ENCODE results near the gene AURKB. TPM values are rescaled to one million over a fixed set of nuclear protein-coding genes. Genes with fewer than 3 reads are reported as not detected.
"Not testable (repeated sequence)": the region's sequence is repeated elsewhere in the genome, so short reads cannot be mapped to it uniquely, and the experiment has no call there.

Gene AURKB
- total and polyA plus RNA-seq, 7 experiments from 2014 or later = 1.1 to 97.7 (median 1.3) TPM; not detected in 2

- no peak for DNase-seq
- Histone ChIP-seq H3K9me3 (ENCODE audit: control insufficient read depth in 2 of 3, low read length in 3 of 3) (no peaks in the 10 kb centered on the region), H3K4me1 (ENCODE audit: control insufficient read depth in 2 of 2, insufficient read depth in 2 of 2, low read length in 2 of 2) (peaks cover 8 to 9% of the 10 kb centered on the region in 2 donors), H3K4me3 (ENCODE audit: low read length) (no peak overlapping the region), H3K36me3 (ENCODE audit: control insufficient read depth in 2 of 3, insufficient read depth in 3 of 3, low read length in 3 of 3) (peaks cover 0 to 45% (median 0%) of the 10 kb centered on the region in 3 experiments), H3K27me3 (ENCODE audit: control insufficient read depth in 2 of 2, insufficient read depth in 2 of 2, low read length in 2 of 2) (no peaks in the 10 kb centered on the region), H3K27ac (ENCODE audit: low read depth, low read length) (no peak overlapping the region)
- POLR2A ChIA-PET = no interaction called here
- Mint-ChIP-seq H3K27ac (no peak overlapping the region), H3K9me3 (peaks cover 0 to 4% (median 0%) of the 10 kb centered on the region in 11 donors), H3K4me1 (peaks cover 16 to 21% (median 20%) of the 10 kb centered on the region in 7 donors), H3K27me3 (no peaks in the 10 kb centered on the region), H3K4me3 (no peak overlapping the region), H3K36me3 (peaks cover 0 to 22% (median 4%) of the 10 kb centered on the region in 5 donors)
- intact Hi-C loops (cut with micrococcal nuclease) = no loop called here
- CTCF ChIA-PET = no interaction called here
- ATAC-seq = no peak
Measured at GRCh38 chr17:8253801-8254200, 43.4 kb upstream of the AURKB start.

- Histone ChIP-seq H3K4me1 (ENCODE audit: control insufficient read depth in 2 of 2, insufficient read depth in 2 of 2, low read length in 2 of 2) (peaks cover 10 to 11% of the 10 kb centered on the region in 2 donors), H3K36me3 (ENCODE audit: control insufficient read depth in 2 of 3, insufficient read depth in 3 of 3, low read length in 3 of 3) (peaks cover 0 to 31% (median 0%) of the 10 kb centered on the region in 3 experiments)
- H3K9me3 ChIP-seq (ENCODE audit: control insufficient read depth in 2 of 3, low read length in 3 of 3); H3K27me3 ChIP-seq (ENCODE audit: control insufficient read depth in 2 of 2, insufficient read depth in 2 of 2, low read length in 2 of 2); H3K27me3 Mint-ChIP-seq; H3K4me3 ChIP-seq (ENCODE audit: low read length); H3K4me3 Mint-ChIP-seq; DNase-seq; H3K27ac ChIP-seq (ENCODE audit: low read depth, low read length); H3K27ac Mint-ChIP-seq; intact Hi-C loops (cut with micrococcal nuclease); ATAC-seq: not testable (repeated sequence)
- CTCF ChIA-PET = interaction anchor here (1.2 kb wide), 1 partner anchor 27 kb away, joined by 8 read pairs; no protein-coding TSS in a partner anchor
- POLR2A ChIA-PET = interaction anchor here (0.6 to 2.0 kb wide), 4 partner anchors 30 to 376 kb away, joined by 4 to 7 read pairs (median 6); no protein-coding TSS in a partner anchor
- Mint-ChIP-seq H3K4me1 (peaks cover 18 to 32% (median 27%) of the 10 kb centered on the region in 7 donors), H3K36me3 (peaks cover 0 to 17% (median under 1%) of the 10 kb centered on the region in 5 donors), H3K9me3 (peaks cover 0 to 16% (median 0%) of the 10 kb centered on the region in 11 donors)
Measured at GRCh38 chr17:8251411-8251810, 41.0 kb upstream of the AURKB start.

- peak overlapping the region; percentile 94 for H3K4me3 ChIP-seq (ENCODE audit: low read length)
- peaks cover 4 to 15% (median 10%) of the 10 kb centered on the region in 5 donors for H3K36me3 Mint-ChIP-seq
- POLR2A ChIA-PET = interaction anchor here (0.6 to 8.7 kb wide), 20 partner anchors 8 to 1327 kb away, joined by 3 to 436 read pairs (median 10); partner anchors contain the start of genes AURKB, BORCS6, CFAP52 and RANGRF
Measured at GRCh38 chr17:8249621-8250500, 39.5 kb upstream of the AURKB start.

GRCh38 chr17:8248751-8249607, 38.6 kb upstream of the AURKB start, which contains the start of gene PFAS:
TSS of gene PFAS (plus strand) at chr17:8249289. CDS start at chr17:8253938, 4,649 bp downstream.
- ATAC-seq (peak; percentile 64), DNase-seq (peak; percentile 91 to 98 (median 94))
- peaks cover 4 to 20% (median 13%) of the 10 kb centered on the region in 5 donors for H3K36me3 Mint-ChIP-seq
- Histone ChIP-seq H3K4me3 (ENCODE audit: low read length) (peak within 1 kb of the TSS; percentile 94), H3K4me1 (ENCODE audit: control insufficient read depth in 2 of 2, insufficient read depth in 2 of 2, low read length in 2 of 2) (peaks cover 28 to 35% of the 10 kb centered on the region in 2 donors), H3K9me3 (ENCODE audit: control insufficient read depth in 2 of 3, low read length in 3 of 3) (no peaks in the 10 kb centered on the region), H3K27ac (ENCODE audit: low read depth, low read length) (peak within 1 kb of the TSS; percentile 100), H3K27me3 (ENCODE audit: control insufficient read depth in 2 of 2, insufficient read depth in 2 of 2, low read length in 2 of 2) (no peaks in the 10 kb centered on the region), H3K36me3 (ENCODE audit: control insufficient read depth in 2 of 3, insufficient read depth in 3 of 3, low read length in 3 of 3) (peaks cover 0 to 11% (median 8%) of the 10 kb centered on the region in 3 experiments)
- H3K27ac Mint-ChIP-seq = peak within 1 kb of the TSS; percentile 97 to 100 (median 100)
- no peaks in the 10 kb centered on the region for H3K27me3 Mint-ChIP-seq
- peak within 1 kb of the TSS; percentile 92 to 100 (median 99) for H3K4me3 Mint-ChIP-seq
- intact Hi-C loops (cut with micrococcal nuclease) = loop anchor here (1.0 to 5.0 kb wide), 10 partner anchors 37 to 562 kb away; partner anchors contain the start of genes RANGRF (in 2 of the 2), SLC25A35 (in 2 of the 2), TP53 (in 2 of the 2) and WRAP53 (in 2 of the 2)
- CTCF ChIA-PET = interaction anchor here (0.6 to 6.9 kb wide), 5 partner anchors 10 to 389 kb away, joined by 3 to 70 read pairs (median 6); partner anchors contain the start of gene SLC25A35
- peaks cover 30 to 56% (median 50%) of the 10 kb centered on the region in 7 donors for H3K4me1 Mint-ChIP-seq
- peaks cover 0 to 16% (median 0%) of the 10 kb centered on the region in 11 donors for H3K9me3 Mint-ChIP-seq
- POLR2A ChIA-PET = interaction anchor here (0.7 to 8.7 kb wide), 24 partner anchors 9 to 404 kb away, joined by 3 to 436 read pairs (median 14); partner anchors contain the start of genes ALOXE3, AURKB, BORCS6 and HES7

More at GRCh38 chr17:8249621-8250500, 39.5 kb upstream of the AURKB start:
- Mint-ChIP-seq H3K27ac (peak overlapping the region; percentile 97 to 100 (median 100)), H3K4me3 (peak overlapping the region; percentile 92 to 100 (median 99)), H3K4me1 (peaks cover 29 to 47% (median 41%) of the 10 kb centered on the region in 7 donors), H3K9me3 (peaks cover 0 to 16% (median 0%) of the 10 kb centered on the region in 11 donors), H3K27me3 (no peaks in the 10 kb centered on the region)
- CTCF ChIA-PET = interaction anchor here (0.5 to 6.9 kb wide), 4 partner anchors 26 to 390 kb away, joined by 3 to 70 read pairs (median 5); partner anchors contain the start of gene SLC25A35
- no peaks in the 10 kb centered on the region for H3K27me3 ChIP-seq (ENCODE audit: control insufficient read depth in 2 of 2, insufficient read depth in 2 of 2, low read length in 2 of 2)
- intact Hi-C loops (cut with micrococcal nuclease) = loop anchor here (1.0 to 5.0 kb wide), 9 partner anchors 38 to 563 kb away; partner anchors contain the start of genes RANGRF (in 2 of the 2), SLC25A35 (in 2 of the 2), TP53 (in 2 of the 2) and WRAP53 (in 2 of the 2)
- peaks cover 0 to 17% (median 6%) of the 10 kb centered on the region in 3 experiments for H3K36me3 ChIP-seq (ENCODE audit: control insufficient read depth in 2 of 3, insufficient read depth in 3 of 3, low read length in 3 of 3)
- peaks cover 26% of the 10 kb centered on the region in 2 donors for H3K4me1 ChIP-seq (ENCODE audit: control insufficient read depth in 2 of 2, insufficient read depth in 2 of 2, low read length in 2 of 2)
- ATAC-seq (no peak), DNase-seq (no peak)
- no peaks in the 10 kb centered on the region for H3K9me3 ChIP-seq (ENCODE audit: control insufficient read depth in 2 of 3, low read length in 3 of 3)
- peak overlapping the region; percentile 100 for H3K27ac ChIP-seq (ENCODE audit: low read depth, low read length)

GRCh38 chr17:8244768-8245167, 34.4 kb upstream of the AURKB start:
- CTCF ChIA-PET = interaction anchor here (0.7 to 6.9 kb wide), 8 partner anchors 21 to 386 kb away, joined by 3 to 70 read pairs (median 6); partner anchors contain the start of genes HES7 and MYH10
- H3K9me3 Mint-ChIP-seq = peaks cover 0 to 16% (median 0%) of the 10 kb centered on the region in 11 donors
- H3K9me3 ChIP-seq (ENCODE audit: control insufficient read depth in 2 of 3, low read length in 3 of 3) = no peaks in the 10 kb centered on the region
- H3K36me3 Mint-ChIP-seq = peaks cover 4 to 26% (median 21%) of the 10 kb centered on the region in 5 donors
- peak overlapping the region in 7 of 9 donors; percentile 82 to 100 (median 92) for H3K27ac Mint-ChIP-seq
- peak overlapping the region in 8 of 10 donors; percentile 16 to 100 (median 76) for H3K4me3 Mint-ChIP-seq
- no peak for ATAC-seq
- peaks cover 0 to 40% (median 8%) of the 10 kb centered on the region in 3 experiments for H3K36me3 ChIP-seq (ENCODE audit: control insufficient read depth in 2 of 3, insufficient read depth in 3 of 3, low read length in 3 of 3)
- H3K4me3 ChIP-seq (ENCODE audit: low read length) = no peak overlapping the region
- POLR2A ChIA-PET = interaction anchor here (0.6 to 8.7 kb wide), 12 partner anchors 12 to 529 kb away, joined by 3 to 436 read pairs (median 24); partner anchors contain the start of genes BORCS6, RANGRF, SLC25A35 and TMEM107
- DNase-seq = no peak
- intact Hi-C loops (cut with micrococcal nuclease) = loop anchor here (5.0 kb wide), 5 partner anchors 32 to 557 kb away; partner anchors contain the start of genes TP53 (in 2 of the 2), WRAP53 (in 2 of the 2), AURKB (in 1 of the 2) and NDEL1 (in 1 of the 2)
- no peaks in the 10 kb centered on the region for H3K27me3 Mint-ChIP-seq
- H3K27ac ChIP-seq (ENCODE audit: low read depth, low read length) = peak overlapping the region; percentile 100
- peaks cover 28 to 45% of the 10 kb centered on the region in 2 donors for H3K4me1 ChIP-seq (ENCODE audit: control insufficient read depth in 2 of 2, insufficient read depth in 2 of 2, low read length in 2 of 2)
- H3K4me1 Mint-ChIP-seq = peaks cover 30 to 74% (median 56%) of the 10 kb centered on the region in 7 donors
- no peaks in the 10 kb centered on the region for H3K27me3 ChIP-seq (ENCODE audit: control insufficient read depth in 2 of 2, insufficient read depth in 2 of 2, low read length in 2 of 2)

Data from naive thymus-derived CD4-positive, alpha-beta T cell (primary cell).